ENCODE data around the gene NUCB1. TPM values are rescaled to one million over a fixed set of nuclear protein-coding genes. Genes with fewer than 3 reads are reported as not detected.
"Not testable (repeated sequence)": the region's sequence is repeated elsewhere in the genome, so short reads cannot be mapped to it uniquely, and the experiment has no call there.

Gene NUCB1
- total RNA-seq, 4 donors from 2014 or later, result 267 to 424 (median 371) TPM

DNA sequence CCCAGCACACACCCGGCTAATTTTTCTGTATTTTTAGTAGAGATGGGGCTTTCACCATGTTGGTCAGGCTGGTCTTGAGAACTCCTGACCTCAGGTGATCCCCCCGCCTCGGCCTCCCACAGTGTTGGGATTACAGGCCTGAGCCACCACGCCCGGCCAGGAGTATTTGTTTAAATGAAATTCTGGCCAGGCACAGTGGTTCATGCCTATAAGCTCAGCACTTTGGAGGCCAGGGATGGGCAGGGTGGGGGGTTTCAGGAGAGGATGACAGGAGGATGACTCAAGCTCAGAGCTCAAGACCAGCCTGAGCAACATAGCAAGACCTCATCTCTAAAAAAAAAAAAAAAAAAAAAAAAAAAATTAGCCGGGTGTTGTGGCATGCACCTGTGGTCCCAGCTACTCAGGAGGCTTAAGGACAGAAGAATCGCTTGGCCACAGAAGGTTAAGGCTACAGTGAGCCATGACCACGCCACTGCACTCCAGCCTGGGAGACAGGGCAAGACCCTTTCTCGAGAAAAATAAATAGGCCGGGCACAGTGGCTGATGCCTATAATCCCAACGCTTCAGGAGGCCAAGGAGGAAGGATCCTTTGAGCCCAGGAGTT, 25.2 kb downstream of the NUCB1 start:
- Histone ChIP-seq H3K4me1 (no peaks in the 10 kb centered on the region), H3K4me3 (replicated peaks in 1 of 3) (no peak overlapping the region), H3K9me3 (no peaks in the 10 kb centered on the region), H3K36me3 (peaks cover 12 to 18% of the 10 kb centered on the region in 2 donors), H3K27ac (no peak overlapping the region), H3K27me3 (no peaks in the 10 kb centered on the region)
- WGBS, 2 donors, result 81 to 85% methylated on average over 11 of the region's 11 CpGs
- DNase-seq, result no peak
- TF ChIP-seq POLR2A (IDR thresholded peaks at IDR 0.05), result no peak
- TF ChIP-seq, protein P1, sequence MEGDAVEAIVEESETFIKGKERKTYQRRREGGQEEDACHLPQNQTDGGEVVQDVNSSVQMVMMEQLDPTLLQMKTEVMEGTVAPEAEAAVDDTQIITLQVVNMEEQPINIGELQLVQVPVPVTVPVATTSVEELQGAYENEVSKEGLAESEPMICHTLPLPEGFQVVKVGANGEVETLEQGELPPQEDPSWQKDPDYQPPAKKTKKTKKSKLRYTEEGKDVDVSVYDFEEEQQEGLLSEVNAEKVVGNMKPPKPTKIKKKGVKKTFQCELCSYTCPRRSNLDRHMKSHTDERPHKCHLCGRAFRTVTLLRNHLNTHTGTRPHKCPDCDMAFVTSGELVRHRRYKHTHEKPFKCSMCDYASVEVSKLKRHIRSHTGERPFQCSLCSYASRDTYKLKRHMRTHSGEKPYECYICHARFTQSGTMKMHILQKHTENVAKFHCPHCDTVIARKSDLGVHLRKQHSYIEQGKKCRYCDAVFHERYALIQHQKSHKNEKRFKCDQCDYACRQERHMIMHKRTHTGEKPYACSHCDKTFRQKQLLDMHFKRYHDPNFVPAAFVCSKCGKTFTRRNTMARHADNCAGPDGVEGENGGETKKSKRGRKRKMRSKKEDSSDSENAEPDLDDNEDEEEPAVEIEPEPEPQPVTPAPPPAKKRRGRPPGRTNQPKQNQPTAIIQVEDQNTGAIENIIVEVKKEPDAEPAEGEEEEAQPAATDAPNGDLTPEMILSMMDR (IDR thresholded peaks at IDR 0.05), result no peak
- intact Hi-C loops (cut with DNase I), result no loop called here

GRCh38 chr19:48925890-48926289, 25.8 kb downstream of the NUCB1 start:
- 82 to 86% methylated on average over 8 of the region's 8 CpGs for WGBS, 2 donors
- H3K27ac ChIP-seq, result not testable (repeated sequence)

GRCh38 chr19:48926909-48927308, 26.8 kb downstream of the NUCB1 start:
- TF ChIP-seq, protein P1 (IDR thresholded peaks at IDR 0.05), result no peak
- no peak for TF ChIP-seq POLR2A (IDR thresholded peaks at IDR 0.05)
- Histone ChIP-seq H3K9me3 (no peaks in the 10 kb centered on the region), H3K27ac (no peak overlapping the region), H3K36me3 (peaks cover 0 to 9% of the 10 kb centered on the region in 2 donors), H3K27me3 (no peaks in the 10 kb centered on the region), H3K4me3 (replicated peaks in 1 of 3) (no peak overlapping the region), H3K4me1 (no peaks in the 10 kb centered on the region)
- intact Hi-C loops (cut with DNase I), result no loop called here
- no peak for DNase-seq
- 36 to 54% methylated on average over 10 of the region's 10 CpGs for WGBS, 2 donors

More at GRCh38 chr19:48925890-48926289, 25.8 kb downstream of the NUCB1 start:
- H3K9me3 ChIP-seq; intact Hi-C loops (cut with DNase I); H3K27me3 ChIP-seq; H3K4me3 ChIP-seq (replicated peaks in 1 of 3); DNase-seq; H3K4me1 ChIP-seq: not testable (repeated sequence)
- peaks cover 9 to 17% of the 10 kb centered on the region in 2 donors for H3K36me3 ChIP-seq

- H3K36me3 ChIP-seq; DNase-seq; intact Hi-C loops (cut with DNase I); H3K4me3 ChIP-seq (replicated peaks in 1 of 3); H3K27ac ChIP-seq; H3K27me3 ChIP-seq; H3K9me3 ChIP-seq; H3K4me1 ChIP-seq: not testable (repeated sequence)
- 84 to 89% methylated on average over 17 of the region's 17 CpGs for WGBS, 2 donors
These were observed 27.6 kb downstream of the NUCB1 start for GRCh38 chr19:48927692-48928091.

DNA sequence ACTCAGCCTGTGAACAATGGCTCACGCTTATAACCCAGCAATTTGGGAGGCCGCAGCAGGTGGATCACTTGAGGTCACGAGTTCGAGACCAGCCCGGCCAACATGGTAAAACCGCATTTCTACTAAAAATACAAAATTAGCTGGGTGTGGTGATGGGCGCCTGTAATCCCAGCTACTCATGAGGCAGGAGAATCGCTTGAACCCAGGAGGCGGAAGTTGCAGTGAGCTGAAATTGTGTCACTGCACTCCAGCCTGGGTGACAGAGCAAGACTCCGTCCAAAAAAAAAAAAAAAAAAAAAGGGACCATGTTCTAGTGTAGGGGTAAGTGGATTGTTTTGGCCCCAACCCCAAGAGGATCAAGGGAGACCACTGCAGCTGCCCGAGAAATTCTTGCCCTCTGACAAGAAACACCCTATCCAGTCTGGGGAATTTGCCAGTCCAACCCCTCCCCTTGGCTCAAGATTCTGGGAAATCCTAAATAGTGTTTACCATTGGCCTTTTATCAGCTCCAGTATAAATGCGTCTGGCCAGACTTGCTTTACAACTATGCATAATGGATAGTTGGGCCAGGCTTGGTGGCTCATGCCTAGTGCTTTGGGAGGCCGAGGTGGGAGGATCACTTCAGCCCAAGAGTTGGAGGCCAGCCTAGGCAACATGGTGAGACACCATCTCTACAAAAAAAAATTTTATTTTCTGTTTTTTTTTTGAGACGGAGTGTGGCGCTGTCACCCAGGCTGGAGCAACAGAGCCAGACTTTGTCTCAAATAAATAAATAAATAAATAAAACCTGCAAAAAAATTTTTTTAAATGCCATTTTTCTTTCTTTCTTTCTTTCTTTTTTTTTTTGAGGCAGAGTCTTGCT, 28.3 kb downstream of the NUCB1 start:
- no peak overlapping the region for H3K4me3 ChIP-seq (replicated peaks in 1 of 3)
- peaks cover 0 to 3% of the 10 kb centered on the region in 2 donors for H3K4me1 ChIP-seq
- H3K27me3 ChIP-seq, result no peaks in the 10 kb centered on the region
- no peak for DNase-seq
- no peak overlapping the region for H3K27ac ChIP-seq
- WGBS, 2 donors, result 78 to 83% methylated on average over 15 of the region's 15 CpGs
- intact Hi-C loops (cut with DNase I), result no loop called here
- TF ChIP-seq, protein P1 (IDR thresholded peaks at IDR 0.05), result no peak
- no peak for TF ChIP-seq POLR2A (IDR thresholded peaks at IDR 0.05)
- peaks cover 0 to 2% of the 10 kb centered on the region in 2 donors for H3K36me3 ChIP-seq
- no peaks in the 10 kb centered on the region for H3K9me3 ChIP-seq

GRCh38 chr19:48933382-48933932, 33.3 kb downstream of the NUCB1 start, which contains the start of gene DHDH:
DHDH (plus strand) TSS chr19:48933699; CDS start chr19:48933722, 23 bp downstream.
- no peaks in the 10 kb centered on the region for H3K27me3 ChIP-seq
- H3K36me3 ChIP-seq, result no peaks in the 10 kb centered on the region
- intact Hi-C loops (cut with DNase I), result no loop called here
- no peak within 1 kb of the TSS for H3K27ac ChIP-seq
- 1 to 3% methylated on average over 37 to 43 of the region's 43 CpGs for WGBS, 2 donors
- no peaks in the 10 kb centered on the region for H3K9me3 ChIP-seq
- peak within 1 kb of the TSS in 1 of 3 donors; percentile 25 for H3K4me3 ChIP-seq (replicated peaks in 1 of 3)
- H3K4me1 ChIP-seq, result peaks cover 0 to 7% of the 10 kb centered on the region in 2 donors
- DNase-seq, result peak; percentile 76 to 78
- TF ChIP-seq POLR2A (IDR thresholded peaks at IDR 0.05), result no peak
- TF ChIP-seq, protein P1 (IDR thresholded peaks at IDR 0.05), result no peak

Measured in thyroid gland (tissue), 4 donors.